Iris pigment epithelial cell (primary cell): ENCODE data around the gene IQCM.
"Not testable (repeated sequence)": the region's sequence is repeated elsewhere in the genome, so short reads cannot be mapped to it uniquely, and the experiment has no call there.

Experiments
- DNase-seq: peaks from one replicate; pipeline ENCODE4 v3.0.0-alpha.2; 2011; ENCODE audit warnings: low read depth

Gene IQCM

DNA sequence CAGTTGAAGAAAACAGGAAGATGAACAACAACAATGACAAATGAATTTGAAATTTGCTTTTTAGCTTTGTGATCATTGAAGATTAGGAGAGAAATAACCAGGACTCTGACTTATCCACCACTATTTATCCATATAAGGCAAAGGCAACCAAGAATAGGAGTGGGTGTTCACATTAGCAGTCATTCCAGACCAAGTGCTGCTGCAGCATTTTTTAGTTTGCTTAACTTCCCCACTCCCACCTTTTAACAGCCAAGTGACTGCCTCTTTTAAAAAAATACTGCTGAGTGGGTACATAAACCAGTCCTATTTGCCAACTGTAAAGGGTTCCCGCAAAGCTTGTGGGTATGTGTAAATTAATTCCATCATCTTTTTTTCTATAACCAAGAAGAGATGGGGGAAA is 230.9 kb downstream of the IQCM start:
- DNase-seq, result peak; percentile 2

- no peak for DNase-seq
Observed at GRCh38 chr4:149574971-149575370, 240.7 kb downstream of the IQCM start.

- DNase-seq, result no peak
Observed at GRCh38 chr4:149572716-149573115, 242.9 kb downstream of the IQCM start.

GRCh38 chr4:149555799-149556198 is 259.8 kb downstream of the IQCM start:
- no peak for DNase-seq

GRCh38 chr4:149555146-149555545 is 260.5 kb downstream of the IQCM start:
- DNase-seq, result peak; percentile 21

DNA sequence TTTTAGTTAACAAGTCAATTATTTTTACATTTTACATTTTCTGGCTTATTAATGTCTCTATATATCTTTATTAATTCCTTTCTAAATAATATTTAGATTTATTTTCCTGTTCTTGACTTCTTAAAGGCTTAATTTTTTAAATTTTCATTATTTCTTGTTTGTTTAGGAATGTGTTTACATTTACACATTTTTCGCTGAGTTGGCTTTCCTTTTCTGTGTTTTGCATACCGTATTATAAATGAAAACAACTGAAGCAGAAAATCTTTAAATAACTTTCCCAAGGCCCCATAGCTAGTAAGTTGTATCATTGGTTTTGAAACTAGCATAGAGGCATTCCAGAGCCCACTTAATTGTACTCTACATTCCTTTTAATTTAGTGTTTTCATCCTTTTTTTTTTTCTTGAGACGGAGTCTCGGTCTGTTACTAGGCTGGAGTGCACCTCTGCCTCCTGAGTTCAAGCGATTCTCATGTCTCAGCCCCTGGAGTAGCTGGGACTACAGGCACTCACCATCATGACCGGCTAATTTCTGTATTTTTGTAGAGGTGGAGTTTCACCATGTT is 261.6 kb downstream of the IQCM start:
- peak; percentile 0 for DNase-seq

- no peak for DNase-seq
Observed at GRCh38 chr4:149552601-149553000, 263.0 kb downstream of the IQCM start.

- DNase-seq, result peak; percentile 6
Observed at GRCh38 chr4:149549911-149550310, 265.7 kb downstream of the IQCM start.

DNA sequence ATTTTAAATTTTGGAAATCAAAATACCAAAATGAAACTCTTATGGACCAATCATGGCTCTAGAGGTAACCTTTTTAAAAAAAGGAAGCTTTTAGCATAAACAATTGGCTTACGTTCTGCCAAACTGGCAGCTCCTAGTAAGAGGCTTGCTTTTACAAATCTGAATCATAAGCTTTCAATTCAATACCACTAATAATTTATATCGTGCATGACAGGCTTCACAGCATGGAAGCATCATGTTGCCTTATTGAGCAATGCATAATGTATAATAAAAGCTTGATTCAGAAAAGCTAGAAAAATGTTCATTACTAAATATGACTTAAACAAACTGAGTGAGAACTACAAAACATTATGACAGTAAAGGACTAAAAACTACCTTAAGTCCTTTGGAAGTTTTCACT is 280.9 kb downstream of the IQCM start:
- peak; percentile 1 for DNase-seq

GRCh38 chr4:149531861-149532260 is 283.8 kb downstream of the IQCM start:
- peak; percentile 79 for DNase-seq

DNA sequence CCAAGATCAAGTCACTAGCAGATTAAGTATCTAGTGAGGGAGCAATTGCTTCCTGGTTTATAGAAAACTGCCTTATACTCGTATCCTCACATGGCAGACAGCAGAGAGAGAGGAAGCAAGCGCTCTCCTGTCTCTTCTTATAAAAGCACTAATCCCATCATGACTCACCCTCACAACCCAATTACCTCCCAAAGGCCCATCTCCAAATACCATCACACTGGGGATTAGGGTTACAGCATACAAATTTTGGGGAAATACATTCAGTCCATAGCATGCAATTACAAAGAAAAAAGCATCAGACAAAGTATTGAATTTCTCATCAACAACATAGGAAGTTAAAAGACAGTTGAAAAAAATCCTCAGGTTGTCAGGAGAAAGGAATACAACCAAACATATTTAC is 292.6 kb downstream of the IQCM start:
- DNase-seq, result peak; percentile 4

- peak; percentile 10 for DNase-seq
Observed at GRCh38 chr4:149521611-149522425, 293.8 kb downstream of the IQCM start.

- peak; percentile 1 for DNase-seq
Observed at GRCh38 chr4:149518471-149518870, 297.2 kb downstream of the IQCM start.

DNA sequence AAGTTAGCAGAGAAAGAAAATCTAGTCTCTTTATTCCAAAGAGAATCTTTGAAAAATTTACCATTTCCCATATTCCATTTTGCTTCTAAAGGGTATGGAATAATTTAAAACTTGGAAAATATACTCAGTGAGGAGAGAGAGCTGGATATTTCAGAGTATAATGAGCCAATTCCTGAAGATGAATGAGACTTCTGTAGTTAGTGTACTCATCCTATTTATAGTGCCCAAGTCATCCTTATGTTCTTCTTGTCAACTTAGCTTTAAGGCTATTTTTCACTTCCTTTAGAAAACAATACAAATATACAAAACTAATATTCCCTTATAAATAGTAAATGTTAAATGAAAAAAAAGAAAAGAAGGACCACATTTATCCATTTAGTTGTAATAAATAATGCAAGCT is 302.6 kb downstream of the IQCM start:
- no peak for DNase-seq

DNA sequence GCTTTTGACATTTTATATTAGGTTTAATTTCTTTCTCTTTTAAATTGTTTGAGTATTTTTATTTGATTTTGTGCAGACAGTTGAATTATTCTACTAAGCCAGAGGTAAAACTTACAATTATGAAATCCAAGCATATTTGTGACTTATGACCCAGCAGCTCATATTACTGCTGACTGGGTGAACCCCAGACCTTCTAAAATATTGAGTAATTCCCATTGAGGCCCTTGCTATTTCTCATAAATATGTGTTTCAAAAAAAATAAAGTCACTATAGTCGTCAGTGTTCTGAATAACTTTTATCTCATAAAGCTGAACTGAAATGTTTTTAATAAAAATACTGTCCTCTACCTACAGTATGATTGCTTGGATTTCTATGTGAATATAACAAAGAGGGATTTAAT is 303.1 kb downstream of the IQCM start:
- DNase-seq, result peak; percentile 16

GRCh38 chr4:149511558-149512298 is 303.9 kb downstream of the IQCM start:
- no peak for DNase-seq

- DNase-seq, result not testable (repeated sequence)
Observed at GRCh38 chr4:149507309-149507708, 308.3 kb downstream of the IQCM start.

DNA sequence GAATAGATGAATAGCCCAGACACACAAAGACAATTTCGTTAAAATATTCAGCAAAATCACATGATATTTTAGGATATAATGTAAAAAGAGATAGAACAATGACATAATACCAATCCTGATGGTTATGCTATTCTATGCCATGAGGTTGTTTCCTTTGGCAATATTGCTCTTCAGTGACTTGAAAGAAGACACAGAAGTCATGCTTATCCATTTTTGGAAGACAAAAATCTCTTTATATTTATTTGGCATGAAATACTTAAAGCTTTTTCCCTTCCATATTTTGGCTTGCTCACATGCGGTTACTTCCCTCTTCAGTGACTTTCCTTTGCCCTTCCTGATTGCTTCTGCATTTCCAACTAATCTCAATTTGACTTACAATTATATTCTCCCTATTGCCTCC is 314.8 kb downstream of the IQCM start:
- DNase-seq, result no peak

- DNase-seq, result no peak
Observed at GRCh38 chr4:149499726-149500125, 315.9 kb downstream of the IQCM start.

GRCh38 chr4:149498246-149498645 is 317.4 kb downstream of the IQCM start:
- no peak for DNase-seq

GRCh38 chr4:149493492-149493891 is 322.2 kb downstream of the IQCM start:
- peak; percentile 8 for DNase-seq

DNA sequence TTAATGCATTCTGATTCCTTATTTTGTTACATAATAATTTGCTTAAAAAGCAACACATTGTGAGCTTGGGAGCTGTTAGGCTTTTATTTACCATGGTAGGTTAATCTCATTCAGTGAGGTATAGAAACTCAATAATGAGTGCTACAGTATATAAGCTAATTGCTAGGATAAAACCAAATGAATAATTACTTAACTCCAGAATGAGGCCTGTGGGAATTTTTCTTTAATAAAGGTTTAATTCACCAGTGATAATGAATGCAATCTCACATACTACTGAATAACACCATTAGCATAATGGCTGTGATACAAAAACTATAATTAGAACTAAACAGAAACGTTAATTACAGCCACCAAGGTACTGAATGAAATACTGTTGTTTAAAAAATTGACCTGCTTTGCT is 326.3 kb downstream of the IQCM start:
- DNase-seq, result no peak

GRCh38 chr4:149486861-149487260 is 328.8 kb downstream of the IQCM start:
- DNase-seq, result no peak
